DND-41 (cell line): ENCODE results near the gene LRG1.
"Not testable (repeated sequence)": the region's sequence is repeated elsewhere in the genome, so short reads cannot be mapped to it uniquely, and the experiment has no call there.

Experiments
- ATAC-seq: fragments of 200-7000 bp; cut with Tn5 transposase; 3 replicates; pipeline ENCODE4 v1.9.1; 2021; ENCODE audit warnings: low read depth; ENCODE audit not compliant: insufficient read depth
- DNase-seq: peaks from one replicate; pipeline ENCODE4 v3.0.0-alpha.2; 2020
- H2AFZ ChIP-seq: 2 replicates; pipeline ENCODE4 v1.6.0; 2012; ENCODE audit warnings: low read depth, low read length
- H3K27ac ChIP-seq: 2 replicates; pipeline ENCODE4 v1.5.1; 2012; ENCODE audit warnings: low read length, inconsistent platforms
- H3K27me3 ChIP-seq: fragments of 200-600 bp; sonication (generic); 2 replicates; pipeline ENCODE4 v1.6.0; 2012; ENCODE audit warnings: low read length, mild to moderate bottlenecking, inconsistent platforms; ENCODE audit not compliant: insufficient read depth, poor library complexity
- H3K36me3 ChIP-seq: 2 replicates; pipeline ENCODE4 v1.5.1; 2012; ENCODE audit warnings: low read length, inconsistent platforms; ENCODE audit not compliant: insufficient read depth
- H3K4me1 ChIP-seq: 2 replicates; pipeline ENCODE4 v1.5.1; 2012; ENCODE audit warnings: mild to moderate bottlenecking, low read length; ENCODE audit not compliant: insufficient read depth
- H3K4me2 ChIP-seq: 2 replicates; pipeline ENCODE4 v1.6.0; 2012; ENCODE audit warnings: mild to moderate bottlenecking, moderate library complexity, low read length, inconsistent platforms; ENCODE audit not compliant: insufficient read depth
- H3K4me3 ChIP-seq, 2 experiments: fragments of 200-600 bp in 1 of 2; shearing (Covaris generic) in 1 of 2; 2 replicates each; pipeline ENCODE4 v1.5.1; 2012 to 2016; ENCODE audit warnings: inconsistent platforms in 2 of 2, low read length in 2 of 2, mild to moderate bottlenecking in 2 of 2, low read depth in 1 of 2, moderate library complexity in 1 of 2
- H3K79me2 ChIP-seq: 2 replicates; pipeline ENCODE4 v1.6.0; 2012; ENCODE audit warnings: low read length, inconsistent platforms; ENCODE audit not compliant: insufficient read depth
- H3K9ac ChIP-seq: 2 replicates; pipeline ENCODE4 v1.6.0; 2012; ENCODE audit warnings: low read depth, mild to moderate bottlenecking, inconsistent platforms, low read length, moderate library complexity
- H3K9me3 ChIP-seq: 2 replicates; pipeline ENCODE4 v1.5.1; 2012; ENCODE audit warnings: low read length, moderate library complexity, mild to moderate bottlenecking, inconsistent platforms; ENCODE audit not compliant: insufficient read depth, severe bottlenecking
- H4K20me1 ChIP-seq: 2 replicates; pipeline ENCODE4 v1.6.0; 2012; ENCODE audit warnings: low read length; ENCODE audit not compliant: insufficient read depth
- EZH2 ChIP-seq: IDR thresholded peaks from 3 replicates; pipeline ENCODE4 v1.6.1; 2012; ENCODE audit warnings: borderline replicate concordance, low read depth, mild to moderate bottlenecking, moderate library complexity, low read length, inconsistent platforms; ENCODE audit not compliant: severe bottlenecking
- TF ChIP-seq, protein P1 (sequence below): IDR thresholded peaks from 2 replicates; pipeline ENCODE4 v1.5.1; 2012; ENCODE audit warnings: borderline replicate concordance, low read length, moderate library complexity, mild to moderate bottlenecking; ENCODE audit not compliant: poor library complexity, severe bottlenecking; ENCODE audit errors: extremely low read depth

Gene LRG1

DNA sequence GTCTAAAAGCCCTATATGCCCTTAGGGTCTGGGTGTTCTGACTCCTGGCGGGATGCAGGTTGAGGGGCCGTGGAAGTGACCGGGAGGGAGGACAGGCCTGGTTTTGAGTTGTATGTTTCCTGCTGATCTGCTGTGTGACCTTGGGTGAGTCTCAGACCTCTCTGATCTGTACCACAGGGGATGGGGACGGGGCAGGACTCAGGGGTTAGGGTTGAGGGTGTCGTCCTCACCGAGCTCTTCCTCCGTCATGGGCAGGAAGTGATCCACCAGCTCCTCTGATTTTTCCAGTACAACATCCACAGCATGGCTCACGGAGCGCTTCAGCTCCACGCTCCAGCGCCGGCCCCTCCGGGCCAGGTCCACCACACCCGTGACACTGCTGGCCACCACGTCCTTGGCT lies 11.0 kb downstream of the LRG1 start:
- H3K79me2 ChIP-seq: no peaks in the 10 kb centered on the region
- no peak overlapping the region for H3K4me2 ChIP-seq
- H3K36me3 ChIP-seq: no peaks in the 10 kb centered on the region
- H3K4me1 ChIP-seq: no peaks in the 10 kb centered on the region
- no peaks in the 10 kb centered on the region for H3K9me3 ChIP-seq
- ATAC-seq (no peak), DNase-seq (no peak)
- H3K27me3 ChIP-seq: no peaks in the 10 kb centered on the region
- TF ChIP-seq EZH2: no peak
- TF ChIP-seq, protein P1, sequence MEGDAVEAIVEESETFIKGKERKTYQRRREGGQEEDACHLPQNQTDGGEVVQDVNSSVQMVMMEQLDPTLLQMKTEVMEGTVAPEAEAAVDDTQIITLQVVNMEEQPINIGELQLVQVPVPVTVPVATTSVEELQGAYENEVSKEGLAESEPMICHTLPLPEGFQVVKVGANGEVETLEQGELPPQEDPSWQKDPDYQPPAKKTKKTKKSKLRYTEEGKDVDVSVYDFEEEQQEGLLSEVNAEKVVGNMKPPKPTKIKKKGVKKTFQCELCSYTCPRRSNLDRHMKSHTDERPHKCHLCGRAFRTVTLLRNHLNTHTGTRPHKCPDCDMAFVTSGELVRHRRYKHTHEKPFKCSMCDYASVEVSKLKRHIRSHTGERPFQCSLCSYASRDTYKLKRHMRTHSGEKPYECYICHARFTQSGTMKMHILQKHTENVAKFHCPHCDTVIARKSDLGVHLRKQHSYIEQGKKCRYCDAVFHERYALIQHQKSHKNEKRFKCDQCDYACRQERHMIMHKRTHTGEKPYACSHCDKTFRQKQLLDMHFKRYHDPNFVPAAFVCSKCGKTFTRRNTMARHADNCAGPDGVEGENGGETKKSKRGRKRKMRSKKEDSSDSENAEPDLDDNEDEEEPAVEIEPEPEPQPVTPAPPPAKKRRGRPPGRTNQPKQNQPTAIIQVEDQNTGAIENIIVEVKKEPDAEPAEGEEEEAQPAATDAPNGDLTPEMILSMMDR: no peak
- no peaks in the 10 kb centered on the region for H4K20me1 ChIP-seq
- no peak overlapping the region for H3K4me3 ChIP-seq
- no peak overlapping the region for H3K27ac ChIP-seq
- H2AFZ ChIP-seq: no peak overlapping the region
- no peak overlapping the region for H3K9ac ChIP-seq

DNA sequence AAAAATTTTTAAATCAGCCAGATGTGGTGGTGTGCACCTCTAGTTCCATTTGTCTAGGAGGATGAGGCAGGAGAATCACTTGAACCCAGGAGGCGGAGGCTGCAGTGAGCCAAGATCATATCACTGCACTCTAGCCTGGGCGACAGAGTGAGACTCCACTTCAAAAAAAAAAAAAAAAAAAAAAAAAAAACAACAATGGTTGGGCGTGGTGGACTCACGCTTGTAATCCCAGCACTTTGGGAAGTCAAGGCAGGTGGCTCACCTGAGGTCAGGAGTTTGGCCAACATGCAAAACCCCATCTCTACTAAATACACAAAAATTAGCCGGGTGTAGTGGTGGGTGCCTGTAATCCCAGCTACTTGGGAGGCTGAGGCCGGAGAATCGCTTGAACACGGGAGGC lies 12.5 kb downstream of the LRG1 start:
- not testable (repeated sequence) for H3K79me2 ChIP-seq, DNase-seq, H3K9me3 ChIP-seq, H3K9ac ChIP-seq, H3K27me3 ChIP-seq, H4K20me1 ChIP-seq, H3K27ac ChIP-seq, H3K36me3 ChIP-seq, H3K4me3 ChIP-seq, ATAC-seq, H3K4me1 ChIP-seq, H3K4me2 ChIP-seq, H2AFZ ChIP-seq

DNA sequence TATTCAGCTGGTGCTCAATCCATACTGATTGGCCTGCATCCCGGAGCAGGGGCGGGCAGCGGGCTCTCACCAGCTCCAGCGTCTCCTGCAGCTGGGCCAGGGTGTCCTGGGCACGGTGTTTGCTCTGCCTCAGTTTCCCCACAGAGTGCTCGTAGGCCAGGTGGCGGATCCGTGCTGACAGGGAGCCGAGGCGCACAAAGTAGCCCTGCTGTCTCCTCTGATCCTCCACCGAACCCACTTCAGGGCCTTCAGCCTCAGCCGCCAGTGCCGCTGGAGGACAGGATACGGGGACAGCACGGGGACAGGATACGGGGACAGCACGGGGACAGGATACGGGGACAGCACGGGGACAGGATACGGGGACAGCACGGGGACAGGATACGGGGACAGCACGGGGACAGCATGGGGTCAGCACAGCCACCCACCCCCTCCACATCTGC lies 14.3 kb downstream of the LRG1 start:
- TF ChIP-seq EZH2: no peak
- TF ChIP-seq, protein P1: no peak
- no peaks in the 10 kb centered on the region for H4K20me1 ChIP-seq
- no peak overlapping the region for H3K4me3 ChIP-seq
- no peaks in the 10 kb centered on the region for H3K79me2 ChIP-seq
- ATAC-seq (no peak), DNase-seq (no peak)
- no peak overlapping the region for H3K27ac ChIP-seq
- no peaks in the 10 kb centered on the region for H3K4me1 ChIP-seq
- H3K4me2 ChIP-seq: no peak overlapping the region
- no peak overlapping the region for H3K9ac ChIP-seq
- no peaks in the 10 kb centered on the region for H3K36me3 ChIP-seq
- no peaks in the 10 kb centered on the region for H3K27me3 ChIP-seq
- H2AFZ ChIP-seq: no peak overlapping the region; the same call in 1 of the 2 replicates
- no peaks in the 10 kb centered on the region for H3K9me3 ChIP-seq

DNA sequence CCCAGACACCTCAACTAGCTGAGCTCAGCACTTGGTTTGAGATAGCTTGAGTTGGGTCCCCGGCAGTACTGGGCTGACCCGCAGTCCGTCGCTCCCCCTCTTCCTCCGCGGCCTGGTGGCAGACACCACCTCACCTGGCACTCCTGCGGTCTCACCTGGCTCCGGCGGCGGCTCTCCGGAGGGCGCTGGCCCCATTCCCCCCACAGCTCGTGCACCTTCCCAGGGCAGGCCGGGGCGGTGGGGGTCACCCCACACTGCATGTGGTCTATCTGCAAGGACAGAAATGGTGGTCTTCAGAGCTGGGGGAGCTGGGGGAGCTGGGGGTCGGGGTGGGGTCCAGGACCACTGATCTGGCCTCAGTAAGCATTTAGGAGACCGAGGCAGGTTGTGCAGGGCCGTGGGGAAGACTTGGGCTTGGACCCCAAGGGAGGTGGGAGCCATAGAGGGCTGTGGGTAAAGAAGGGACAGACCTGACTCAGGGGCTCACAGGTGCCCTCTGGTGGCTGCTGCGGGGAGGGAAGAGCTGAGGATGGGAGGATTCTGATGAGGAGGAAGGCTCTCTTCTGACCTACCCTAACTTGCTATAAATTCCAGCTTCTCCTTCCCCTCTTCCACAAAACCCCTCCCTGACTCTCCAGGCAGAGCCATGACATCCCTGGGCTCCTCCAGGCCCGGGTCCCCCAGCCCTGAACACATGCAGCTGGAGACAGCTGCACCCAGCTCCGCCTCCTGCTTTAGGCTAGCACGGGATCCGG lies 14.9 kb downstream of the LRG1 start:
- ATAC-seq: peak; percentile 82

More for the DNA sequence above, 14.9 kb downstream of the LRG1 start:
- Histone ChIP-seq H4K20me1 (no peaks in the 10 kb centered on the region), H3K4me3 (no peak overlapping the region), H3K27me3 (no peaks in the 10 kb centered on the region), H3K9me3 (no peaks in the 10 kb centered on the region), H2AFZ (peak overlapping the region; percentile 45; the same call in 1 of the 2 replicates), H3K4me1 (no peaks in the 10 kb centered on the region), H3K4me2 (no peak overlapping the region), H3K9ac (no peak overlapping the region), H3K36me3 (no peaks in the 10 kb centered on the region), H3K27ac (no peak overlapping the region), H3K79me2 (no peaks in the 10 kb centered on the region)
- TF ChIP-seq, protein P1: peak; percentile 79
- no peak for TF ChIP-seq EZH2
- DNase-seq: peak; percentile 65
